WTC11 (cell line): ENCODE results near the gene ANKZF1. TPM values are rescaled to one million over a fixed set of nuclear protein-coding genes. Genes with fewer than 3 reads are reported as not detected.

Experiments used
- AFF4 ChIP-seq: sonication (generic); formaldehyde crosslinking; IDR thresholded peaks from 2 replicates; pipeline ENCODE4 v1.8.1; 2023; ENCODE audit warnings: mild to moderate bottlenecking, missing genetic modification reagents, borderline replicate concordance
- CREM ChIP-seq: sonication (generic); formaldehyde crosslinking; IDR thresholded peaks from 2 replicates; pipeline ENCODE4 v1.8.1; 2022; ENCODE audit warnings: mild to moderate bottlenecking, missing genetic modification reagents, moderate library complexity
- E2F5 ChIP-seq: sonication (generic); formaldehyde crosslinking; IDR thresholded peaks from 2 replicates; pipeline ENCODE4 v1.8.1; 2022; ENCODE audit warnings: mild to moderate bottlenecking, moderate library complexity, missing genetic modification reagents
- EMX1 ChIP-seq: fragments of 250-450 bp; sonication (Bioruptor Pico); IDR thresholded peaks from 2 replicates; pipeline ENCODE4 v1.8.0; 2021; ENCODE audit warnings: mild to moderate bottlenecking
- ESRRA ChIP-seq: sonication (generic); formaldehyde crosslinking; IDR thresholded peaks from 2 replicates; pipeline ENCODE4 v1.8.1; 2022; ENCODE audit warnings: mild to moderate bottlenecking, missing genetic modification reagents, borderline replicate concordance
- FOXK1 ChIP-seq: sonication (generic); formaldehyde crosslinking; IDR thresholded peaks from 2 replicates; pipeline ENCODE4 v1.8.0; 2022; ENCODE audit warnings: mild to moderate bottlenecking, moderate library complexity, missing genetic modification reagents
- FOXP1 ChIP-seq: sonication (generic); formaldehyde crosslinking; IDR thresholded peaks from 2 replicates; pipeline ENCODE4 v1.8.0; 2022; ENCODE audit warnings: missing genetic modification reagents, mild to moderate bottlenecking, moderate library complexity, borderline replicate concordance
- MAX ChIP-seq: sonication (generic); formaldehyde crosslinking; IDR thresholded peaks from 2 replicates; pipeline ENCODE4 v1.8.0; 2022; ENCODE audit warnings: mild to moderate bottlenecking, missing genetic modification reagents
- MXD4 ChIP-seq: fragments of 250-450 bp; sonication (Bioruptor Pico); IDR thresholded peaks from 2 replicates; pipeline ENCODE4 v1.8.0; 2021; ENCODE audit warnings: mild to moderate bottlenecking, moderate library complexity, borderline replicate concordance
- NFATC4 ChIP-seq: fragments of 250-450 bp; sonication (Bioruptor Pico); IDR thresholded peaks from 2 replicates; pipeline ENCODE4 v1.9.0; 2021; ENCODE audit warnings: mild to moderate bottlenecking
- NR3C1 ChIP-seq: sonication (generic); formaldehyde crosslinking; conservative IDR thresholded peaks from 2 replicates; pipeline ENCODE4 v1.8.1; 2023; ENCODE audit warnings: low read depth, mild to moderate bottlenecking, missing genetic modification reagents
- SMAD3 ChIP-seq: sonication (generic); formaldehyde crosslinking; IDR thresholded peaks from 2 replicates; pipeline ENCODE4 v1.8.0; 2022; ENCODE audit warnings: missing genetic modification reagents, mild to moderate bottlenecking, borderline replicate concordance
- SOX15 ChIP-seq: fragments of 250-450 bp; sonication (Bioruptor Pico); IDR thresholded peaks from 2 replicates; pipeline ENCODE4 v1.9.0; 2021; ENCODE audit warnings: mild to moderate bottlenecking
- TEAD1 ChIP-seq: sonication (generic); formaldehyde crosslinking; IDR thresholded peaks from 2 replicates; pipeline ENCODE4 v1.8.0; 2022; ENCODE audit warnings: mild to moderate bottlenecking, missing genetic modification reagents
- TP53 ChIP-seq: sonication (generic); formaldehyde crosslinking; IDR thresholded peaks from 2 replicates; pipeline ENCODE4 v1.8.1; 2023; ENCODE audit warnings: mild to moderate bottlenecking, missing genetic modification reagents
- USF1 ChIP-seq: sonication (generic); formaldehyde crosslinking; IDR thresholded peaks from 2 replicates; pipeline ENCODE4 v1.8.0; 2022; ENCODE audit warnings: mild to moderate bottlenecking, missing genetic modification reagents
- ZNF317 ChIP-seq: sonication (generic); formaldehyde crosslinking; IDR thresholded peaks from 2 replicates; pipeline ENCODE4 v1.8.1; 2023; ENCODE audit warnings: low read depth, mild to moderate bottlenecking, moderate library complexity, missing genetic modification reagents, borderline replicate concordance
- ZNF396 ChIP-seq: fragments of 250-450 bp; sonication (Bioruptor Pico); IDR thresholded peaks from 2 replicates; pipeline ENCODE4 v1.8.0; 2021; ENCODE audit warnings: mild to moderate bottlenecking, moderate library complexity, borderline replicate concordance
- ZNF423 ChIP-seq: fragments of 250-450 bp; sonication (Bioruptor Pico); IDR thresholded peaks from 2 replicates; pipeline ENCODE4 v2.1.2; 2022; ENCODE audit warnings: mild to moderate bottlenecking, moderate library complexity
- ZNF425 ChIP-seq: fragments of 250-450 bp; sonication (Bioruptor Pico); conservative IDR thresholded peaks from 2 replicates; pipeline ENCODE4 v1.9.0; 2021; ENCODE audit warnings: mild to moderate bottlenecking
- total RNA-seq: library from RNA; stranded (reverse); gene quantifications from 3 replicates; pipeline ENCODE4 v1.2.3, GENCODE V29; 2021
- TF ChIP-seq, protein P1 (sequence below): sonication (generic); formaldehyde crosslinking; IDR thresholded peaks from 2 replicates; pipeline ENCODE4 v1.8.1; 2023; ENCODE audit warnings: mild to moderate bottlenecking, missing genetic modification reagents, moderate library complexity
- TF ChIP-seq, protein P2 (sequence below): sonication (generic); formaldehyde crosslinking; IDR thresholded peaks from 2 replicates; pipeline ENCODE4 v1.8.1; 2022; ENCODE audit warnings: low read depth, mild to moderate bottlenecking, moderate library complexity, missing genetic modification reagents, borderline replicate concordance
- TF ChIP-seq, protein P3 (sequence below): fragments of 250-450 bp; sonication (Bioruptor Pico); IDR thresholded peaks from 2 replicates; pipeline ENCODE4 v1.9.0; 2021; ENCODE audit warnings: moderate library complexity, mild to moderate bottlenecking, inconsistent platforms, borderline replicate concordance
- TF ChIP-seq, protein P4 (sequence below): sonication (generic); formaldehyde crosslinking; IDR thresholded peaks from 2 replicates; pipeline ENCODE4 v1.8.1; 2023; ENCODE audit warnings: mild to moderate bottlenecking, moderate library complexity, missing genetic modification reagents

Gene ANKZF1
- total RNA-seq, 1 experiment from 2014 or later, result 70.4 TPM

- TF ChIP-seq AFF4 (CRISPR knock-in tag) (0 out of 2 replicates have a peak, but pooled peaks have one; percentile 16), TEAD1 (CRISPR knock-in tag) (peak; percentile 82), NR3C1 (CRISPR knock-in tag) (no peak), CREM (CRISPR knock-in tag) (peak; percentile 43; the same call in 1 of the 2 replicates), TP53 (CRISPR knock-in tag) (peak; percentile 50), E2F5 (peak; percentile 91), EMX1 (CRISPR knock-in tag) (peak; percentile 85), ZNF423 (CRISPR knock-in tag) (no peak), ZNF396 (no peak), NFATC4 (CRISPR knock-in tag) (peak; percentile 86; the same call in 1 of the 2 replicates), ZNF425 (CRISPR knock-in tag) (0 out of 2 replicates have a peak, but pooled peaks have one; percentile 11), MXD4 (no peak), MAX (CRISPR knock-in tag) (peak; percentile 99), FOXP1 (CRISPR knock-in tag) (peak; percentile 80), SOX15 (CRISPR knock-in tag) (no peak), ESRRA (CRISPR knock-in tag) (0 out of 2 replicates have a peak, but pooled peaks have one; percentile 20), ZNF317 (CRISPR knock-in tag) (no peak), SMAD3 (peak; percentile 62; the same call in 1 of the 2 replicates), USF1 (CRISPR knock-in tag) (peak; percentile 99), FOXK1 (CRISPR knock-in tag) (peak; percentile 83)
- TF ChIP-seq, protein P1, sequence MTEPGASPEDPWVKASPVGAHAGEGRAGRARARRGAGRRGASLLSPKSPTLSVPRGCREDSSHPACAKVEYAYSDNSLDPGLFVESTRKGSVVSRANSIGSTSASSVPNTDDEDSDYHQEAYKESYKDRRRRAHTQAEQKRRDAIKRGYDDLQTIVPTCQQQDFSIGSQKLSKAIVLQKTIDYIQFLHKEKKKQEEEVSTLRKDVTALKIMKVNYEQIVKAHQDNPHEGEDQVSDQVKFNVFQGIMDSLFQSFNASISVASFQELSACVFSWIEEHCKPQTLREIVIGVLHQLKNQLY (CRISPR knock-in tag), result no peak
- TF ChIP-seq, protein P2, sequence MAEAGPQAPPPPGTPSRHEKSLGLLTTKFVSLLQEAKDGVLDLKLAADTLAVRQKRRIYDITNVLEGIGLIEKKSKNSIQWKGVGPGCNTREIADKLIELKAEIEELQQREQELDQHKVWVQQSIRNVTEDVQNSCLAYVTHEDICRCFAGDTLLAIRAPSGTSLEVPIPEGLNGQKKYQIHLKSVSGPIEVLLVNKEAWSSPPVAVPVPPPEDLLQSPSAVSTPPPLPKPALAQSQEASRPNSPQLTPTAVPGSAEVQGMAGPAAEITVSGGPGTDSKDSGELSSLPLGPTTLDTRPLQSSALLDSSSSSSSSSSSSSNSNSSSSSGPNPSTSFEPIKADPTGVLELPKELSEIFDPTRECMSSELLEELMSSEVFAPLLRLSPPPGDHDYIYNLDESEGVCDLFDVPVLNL (CRISPR knock-in tag), result peak; percentile 72; the same call in 1 of the 2 replicates
- TF ChIP-seq, protein P3, sequence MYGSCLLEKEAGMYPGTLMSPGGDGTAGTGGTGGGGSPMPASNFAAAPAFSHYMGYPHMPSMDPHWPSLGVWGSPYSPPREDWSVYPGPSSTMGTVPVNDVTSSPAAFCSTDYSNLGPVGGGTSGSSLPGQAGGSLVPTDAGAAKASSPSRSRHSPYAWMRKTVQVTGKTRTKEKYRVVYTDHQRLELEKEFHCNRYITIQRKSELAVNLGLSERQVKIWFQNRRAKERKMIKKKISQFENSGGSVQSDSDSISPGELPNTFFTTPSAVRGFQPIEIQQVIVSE (CRISPR knock-in tag), result no peak
- TF ChIP-seq, protein P4, sequence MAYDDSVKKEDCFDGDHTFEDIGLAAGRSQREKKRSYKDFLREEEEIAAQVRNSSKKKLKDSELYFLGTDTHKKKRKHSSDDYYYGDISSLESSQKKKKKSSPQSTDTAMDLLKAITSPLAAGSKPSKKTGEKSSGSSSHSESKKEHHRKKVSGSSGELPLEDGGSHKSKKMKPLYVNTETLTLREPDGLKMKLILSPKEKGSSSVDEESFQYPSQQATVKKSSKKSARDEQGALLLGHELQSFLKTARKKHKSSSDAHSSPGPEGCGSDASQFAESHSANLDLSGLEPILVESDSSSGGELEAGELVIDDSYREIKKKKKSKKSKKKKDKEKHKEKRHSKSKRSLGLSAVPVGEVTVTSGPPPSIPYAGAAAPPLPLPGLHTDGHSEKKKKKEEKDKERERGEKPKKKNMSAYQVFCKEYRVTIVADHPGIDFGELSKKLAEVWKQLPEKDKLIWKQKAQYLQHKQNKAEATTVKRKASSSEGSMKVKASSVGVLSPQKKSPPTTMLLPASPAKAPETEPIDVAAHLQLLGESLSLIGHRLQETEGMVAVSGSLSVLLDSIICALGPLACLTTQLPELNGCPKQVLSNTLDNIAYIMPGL (CRISPR knock-in tag), result peak; percentile 55; the same call in 1 of the 2 replicates
Measured at GRCh38 chr2:219218732-219219701, 10.6 kb upstream of the ANKZF1 start, which contains the start of gene ABCB6 (continued).
